WTC11 (cell line): ENCODE data around the gene ATG16L1.

ENCODE experiments used
- ESRRA ChIP-seq: sonication (generic); formaldehyde crosslinking; IDR thresholded peaks from 2 replicates; pipeline ENCODE4 v1.8.1; 2022; ENCODE audit warnings: mild to moderate bottlenecking, missing genetic modification reagents, borderline replicate concordance
- KAT7 ChIP-seq: sonication (generic); formaldehyde crosslinking; IDR thresholded peaks from 2 replicates; pipeline ENCODE4 v1.8.1; 2023; ENCODE audit warnings: missing genetic modification reagents, mild to moderate bottlenecking, borderline replicate concordance
- NFE2L1 ChIP-seq: sonication (generic); formaldehyde crosslinking; IDR thresholded peaks from 2 replicates; pipeline ENCODE4 v1.8.1; 2023; ENCODE audit warnings: missing genetic modification reagents
- NR3C1 ChIP-seq: sonication (generic); formaldehyde crosslinking; conservative IDR thresholded peaks from 2 replicates; pipeline ENCODE4 v1.8.1; 2023; ENCODE audit warnings: low read depth, mild to moderate bottlenecking, missing genetic modification reagents
- TEAD4 ChIP-seq: sonication (generic); formaldehyde crosslinking; IDR thresholded peaks from 2 replicates; pipeline ENCODE4 v1.8.0; 2022; ENCODE audit warnings: mild to moderate bottlenecking, missing genetic modification reagents
- TF ChIP-seq, protein P1 (sequence below): fragments of 250-450 bp; sonication (Bioruptor Pico); IDR thresholded peaks from 2 replicates; pipeline ENCODE4 v1.8.0; 2021; ENCODE audit warnings: mild to moderate bottlenecking
- TF ChIP-seq, protein P2 (sequence below): sonication (generic); formaldehyde crosslinking; IDR thresholded peaks from 2 replicates; pipeline ENCODE4 v1.8.1; 2023; ENCODE audit warnings: mild to moderate bottlenecking, moderate library complexity, missing genetic modification reagents
- TF ChIP-seq, protein P3 (sequence below): sonication (generic); formaldehyde crosslinking; IDR thresholded peaks from 2 replicates; pipeline ENCODE4 v1.8.1; 2022; ENCODE audit warnings: mild to moderate bottlenecking, moderate library complexity, missing genetic modification reagents
- TF ChIP-seq, protein P4 (sequence below): fragments of 200-600 bp; IDR thresholded peaks from 2 replicates; pipeline ENCODE4 v1.8.0; 2022; ENCODE audit warnings: antibody characterized with exemption

DNA sequence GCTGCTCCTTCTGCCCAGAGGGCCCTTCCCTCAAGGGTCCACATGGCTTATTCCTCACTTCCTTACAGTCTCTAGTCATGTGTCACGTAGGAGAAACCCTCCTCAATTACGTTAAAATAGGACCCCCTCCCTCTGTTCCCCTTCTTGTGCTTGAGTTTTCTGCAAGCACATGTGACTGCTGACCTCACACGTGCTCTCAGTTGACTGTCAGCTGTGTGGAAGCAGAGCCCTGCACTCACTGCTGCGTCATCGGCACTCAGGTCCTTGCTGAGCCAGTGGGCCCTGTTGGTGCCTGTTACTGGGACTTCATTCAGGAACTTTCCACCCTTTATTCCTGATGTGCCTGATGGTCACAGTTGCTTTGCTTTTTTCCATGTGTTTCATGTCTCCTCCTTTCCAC, 11.1 kb downstream of the ATG16L1 start:
- TF ChIP-seq, protein P1, sequence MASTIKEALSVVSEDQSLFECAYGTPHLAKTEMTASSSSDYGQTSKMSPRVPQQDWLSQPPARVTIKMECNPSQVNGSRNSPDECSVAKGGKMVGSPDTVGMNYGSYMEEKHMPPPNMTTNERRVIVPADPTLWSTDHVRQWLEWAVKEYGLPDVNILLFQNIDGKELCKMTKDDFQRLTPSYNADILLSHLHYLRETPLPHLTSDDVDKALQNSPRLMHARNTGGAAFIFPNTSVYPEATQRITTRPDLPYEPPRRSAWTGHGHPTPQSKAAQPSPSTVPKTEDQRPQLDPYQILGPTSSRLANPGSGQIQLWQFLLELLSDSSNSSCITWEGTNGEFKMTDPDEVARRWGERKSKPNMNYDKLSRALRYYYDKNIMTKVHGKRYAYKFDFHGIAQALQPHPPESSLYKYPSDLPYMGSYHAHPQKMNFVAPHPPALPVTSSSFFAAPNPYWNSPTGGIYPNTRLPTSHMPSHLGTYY (CRISPR knock-in tag): no peak
- TF ChIP-seq NR3C1 (CRISPR knock-in tag) (no peak), ESRRA (no peak), NFE2L1 (CRISPR knock-in tag) (no peak), TEAD4 (CRISPR knock-in tag) (no peak), KAT7 (no peak)
- TF ChIP-seq, protein P2, sequence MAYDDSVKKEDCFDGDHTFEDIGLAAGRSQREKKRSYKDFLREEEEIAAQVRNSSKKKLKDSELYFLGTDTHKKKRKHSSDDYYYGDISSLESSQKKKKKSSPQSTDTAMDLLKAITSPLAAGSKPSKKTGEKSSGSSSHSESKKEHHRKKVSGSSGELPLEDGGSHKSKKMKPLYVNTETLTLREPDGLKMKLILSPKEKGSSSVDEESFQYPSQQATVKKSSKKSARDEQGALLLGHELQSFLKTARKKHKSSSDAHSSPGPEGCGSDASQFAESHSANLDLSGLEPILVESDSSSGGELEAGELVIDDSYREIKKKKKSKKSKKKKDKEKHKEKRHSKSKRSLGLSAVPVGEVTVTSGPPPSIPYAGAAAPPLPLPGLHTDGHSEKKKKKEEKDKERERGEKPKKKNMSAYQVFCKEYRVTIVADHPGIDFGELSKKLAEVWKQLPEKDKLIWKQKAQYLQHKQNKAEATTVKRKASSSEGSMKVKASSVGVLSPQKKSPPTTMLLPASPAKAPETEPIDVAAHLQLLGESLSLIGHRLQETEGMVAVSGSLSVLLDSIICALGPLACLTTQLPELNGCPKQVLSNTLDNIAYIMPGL (CRISPR knock-in tag): no peak
- TF ChIP-seq, protein P3, sequence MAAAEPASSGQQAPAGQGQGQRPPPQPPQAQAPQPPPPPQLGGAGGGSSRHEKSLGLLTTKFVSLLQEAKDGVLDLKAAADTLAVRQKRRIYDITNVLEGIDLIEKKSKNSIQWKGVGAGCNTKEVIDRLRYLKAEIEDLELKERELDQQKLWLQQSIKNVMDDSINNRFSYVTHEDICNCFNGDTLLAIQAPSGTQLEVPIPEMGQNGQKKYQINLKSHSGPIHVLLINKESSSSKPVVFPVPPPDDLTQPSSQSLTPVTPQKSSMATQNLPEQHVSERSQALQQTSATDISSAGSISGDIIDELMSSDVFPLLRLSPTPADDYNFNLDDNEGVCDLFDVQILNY (CRISPR knock-in tag): no peak
- TF ChIP-seq, protein P4, sequence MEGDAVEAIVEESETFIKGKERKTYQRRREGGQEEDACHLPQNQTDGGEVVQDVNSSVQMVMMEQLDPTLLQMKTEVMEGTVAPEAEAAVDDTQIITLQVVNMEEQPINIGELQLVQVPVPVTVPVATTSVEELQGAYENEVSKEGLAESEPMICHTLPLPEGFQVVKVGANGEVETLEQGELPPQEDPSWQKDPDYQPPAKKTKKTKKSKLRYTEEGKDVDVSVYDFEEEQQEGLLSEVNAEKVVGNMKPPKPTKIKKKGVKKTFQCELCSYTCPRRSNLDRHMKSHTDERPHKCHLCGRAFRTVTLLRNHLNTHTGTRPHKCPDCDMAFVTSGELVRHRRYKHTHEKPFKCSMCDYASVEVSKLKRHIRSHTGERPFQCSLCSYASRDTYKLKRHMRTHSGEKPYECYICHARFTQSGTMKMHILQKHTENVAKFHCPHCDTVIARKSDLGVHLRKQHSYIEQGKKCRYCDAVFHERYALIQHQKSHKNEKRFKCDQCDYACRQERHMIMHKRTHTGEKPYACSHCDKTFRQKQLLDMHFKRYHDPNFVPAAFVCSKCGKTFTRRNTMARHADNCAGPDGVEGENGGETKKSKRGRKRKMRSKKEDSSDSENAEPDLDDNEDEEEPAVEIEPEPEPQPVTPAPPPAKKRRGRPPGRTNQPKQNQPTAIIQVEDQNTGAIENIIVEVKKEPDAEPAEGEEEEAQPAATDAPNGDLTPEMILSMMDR: no peak
